T-helper 1 cell (primary cell): ENCODE measurements around the gene OR10V1.

Experiments
- DNase-seq, 5 donors: peaks; one replicate each; pipeline ENCODE4 v3.0.0-alpha.2; 2012 to 2020

OR10V1 gene

DNA sequence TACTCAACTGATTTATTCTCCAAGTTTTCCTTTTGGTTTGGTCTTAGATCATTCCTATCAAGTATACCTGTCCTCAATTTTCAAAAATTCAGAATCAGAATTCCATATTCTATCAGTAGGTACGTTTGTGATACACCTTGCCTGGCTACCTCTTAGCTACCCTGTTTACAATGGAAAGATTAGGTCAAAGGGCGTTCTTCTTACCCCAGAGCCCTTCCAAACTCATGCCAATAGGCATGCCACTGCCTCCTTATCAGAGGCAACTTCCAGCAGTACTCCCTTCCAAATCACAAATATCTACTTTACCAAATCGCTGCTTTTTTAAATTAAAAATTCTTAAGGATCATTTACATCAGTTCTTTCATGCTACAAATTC is 45.8 kb downstream of the OR10V1 start:
- no peak for DNase-seq

DNA sequence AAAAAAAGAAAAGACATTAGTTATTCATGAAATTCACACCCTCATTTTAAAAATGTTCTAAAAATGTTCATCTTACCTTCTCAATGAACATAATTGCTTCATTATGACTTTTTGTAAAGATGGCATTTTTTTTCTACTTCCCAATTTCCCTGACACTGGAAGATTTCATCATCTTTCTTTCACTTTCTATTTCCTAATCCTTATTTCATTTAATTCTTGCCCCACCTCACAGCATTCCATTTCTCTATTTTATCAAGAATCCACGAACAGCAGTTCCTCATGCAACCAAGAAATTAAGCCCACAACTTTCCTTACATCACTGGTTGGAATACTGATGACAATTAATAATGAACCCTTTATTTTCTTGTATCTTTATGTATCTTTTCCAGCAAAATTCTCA is 46.7 kb downstream of the OR10V1 start:
- DNase-seq: no peak
